Measurements from ENCODE around the gene TRPC4AP. TPM values are rescaled to one million over a fixed set of nuclear protein-coding genes. Genes with fewer than 3 reads are reported as not detected.

TRPC4AP gene
- total and polyA plus RNA-seq, 10 of the 15 experiments (the other 5 are each of a cell fraction or from before 2014, with no cell fraction given): 1.1 to 61.7 (median 41.2) TPM

GRCh38 chr20:35007891-35008290, 84.7 kb downstream of the TRPC4AP start (continued):
- TF ChIP-seq REST (IDR thresholded peaks at IDR 0.05; ENCODE audit: low read depth, low read length) (no peak), POLR2A (IDR thresholded peaks at IDR 0.05; ENCODE audit: low read depth, low read length) (no peak)

GRCh38 chr20:35007413-35007812, 85.2 kb downstream of the TRPC4AP start:
- peaks cover 24 to 53% of the 10 kb centered on the region in 2 experiments for H3K36me3 ChIP-seq (ENCODE audit: control insufficient read depth in 2 of 2, insufficient read depth in 2 of 2, low read length in 1 of 2)
- FAIRE-seq: no peak
- H3K27me3 ChIP-seq (replicated peaks in 1 of 2; ENCODE audit: control insufficient read depth in 2 of 2, insufficient read depth in 2 of 2, low read length in 1 of 2): no peaks in the 10 kb centered on the region
- ChIA-PET SMC1A (ENCODE audit: uncharacterized antibody, unreplicated experiment) (no interaction called here), POLR2A (no interaction called here), CTCF (no interaction called here), RAD21 (ENCODE audit: unreplicated experiment) (no interaction called here)
- ATAC-seq: no peak
- WGBS (ENCODE audit: insufficient coverage, insufficient replicate concordance, low lambda C conversion rate, missing lambda C conversion rate): 88% methylated on average over 9 of the region's 9 CpGs
- in situ Hi-C loops (cut with MboI) (no loop called here), intact Hi-C loops (cut with micrococcal nuclease; ENCODE audit: unreplicated experiment) (no loop called here)
- H3K79me2 ChIP-seq (ENCODE audit: control insufficient read depth, insufficient read depth, low read length): no peaks in the 10 kb centered on the region
- no peak for DNase-seq (ENCODE audit: low read depth, low spot score)
- no peaks in the 10 kb centered on the region for H3K4me1 ChIP-seq (ENCODE audit: control insufficient read depth, insufficient read depth, low read length)
- no peak overlapping the region for H2AFZ ChIP-seq (ENCODE audit: control insufficient read depth, low read depth, low read length)
- no peak overlapping the region for H3K9ac ChIP-seq (ENCODE audit: control insufficient read depth, insufficient read depth, low read length)
- no peak overlapping the region for H3K4me3 ChIP-seq
- TF ChIP-seq POLR2A (IDR thresholded peaks at IDR 0.05; ENCODE audit: low read depth, low read length) (no peak), NFYB (IDR thresholded peaks at IDR 0.05; ENCODE audit: insufficient read depth, low read depth, low read length) (no peak), HSF1 (IDR thresholded peaks at IDR 0.05; ENCODE audit: low read depth, low read length) (no peak), POU2F2 (IDR thresholded peaks at IDR 0.05; ENCODE audit: borderline replicate concordance, low read depth, low read length) (no peak), HDAC6 (IDR thresholded peaks at IDR 0.05; ENCODE audit: unreplicated experiment) (no peak), FOXM1 (IDR thresholded peaks at IDR 0.05; ENCODE audit: low read depth, low read length) (no peak), RB1 (IDR thresholded peaks at IDR 0.05; ENCODE audit: borderline replicate concordance) (no peak), POLR2AphosphoS5 (IDR thresholded peaks at IDR 0.05; ENCODE audit: low read length) (no peak), MAX (IDR thresholded peaks at IDR 0.05; ENCODE audit: low read depth, low read length) (no peak), MYB (IDR thresholded peaks at IDR 0.05; ENCODE audit: borderline replicate concordance, low read depth, low read length) (no peak), SREBF2 (IDR thresholded peaks at IDR 0.05; ENCODE audit: low read length) (no peak), ZZZ3 (IDR thresholded peaks at IDR 0.05; ENCODE audit: control insufficient read depth, insufficient read length, low read depth) (no peak)
- H3K4me2 ChIP-seq (ENCODE audit: control insufficient read depth, insufficient read depth): no peak overlapping the region
- H4K20me1 ChIP-seq (ENCODE audit: control insufficient read depth, insufficient read depth): no peaks in the 10 kb centered on the region
- no TSS peak for BruUV-seq (replicated peaks)
- no peak overlapping the region for H3K27ac ChIP-seq (ENCODE audit: control insufficient read depth, insufficient read depth)
- H3K9me3 ChIP-seq (replicated peaks; ENCODE audit: control insufficient read depth, insufficient read depth, low read length): no peaks in the 10 kb centered on the region

Data from GM12878 (cell line).